ENCODE data around the gene ZNF141.

ZNF141 gene

DNA sequence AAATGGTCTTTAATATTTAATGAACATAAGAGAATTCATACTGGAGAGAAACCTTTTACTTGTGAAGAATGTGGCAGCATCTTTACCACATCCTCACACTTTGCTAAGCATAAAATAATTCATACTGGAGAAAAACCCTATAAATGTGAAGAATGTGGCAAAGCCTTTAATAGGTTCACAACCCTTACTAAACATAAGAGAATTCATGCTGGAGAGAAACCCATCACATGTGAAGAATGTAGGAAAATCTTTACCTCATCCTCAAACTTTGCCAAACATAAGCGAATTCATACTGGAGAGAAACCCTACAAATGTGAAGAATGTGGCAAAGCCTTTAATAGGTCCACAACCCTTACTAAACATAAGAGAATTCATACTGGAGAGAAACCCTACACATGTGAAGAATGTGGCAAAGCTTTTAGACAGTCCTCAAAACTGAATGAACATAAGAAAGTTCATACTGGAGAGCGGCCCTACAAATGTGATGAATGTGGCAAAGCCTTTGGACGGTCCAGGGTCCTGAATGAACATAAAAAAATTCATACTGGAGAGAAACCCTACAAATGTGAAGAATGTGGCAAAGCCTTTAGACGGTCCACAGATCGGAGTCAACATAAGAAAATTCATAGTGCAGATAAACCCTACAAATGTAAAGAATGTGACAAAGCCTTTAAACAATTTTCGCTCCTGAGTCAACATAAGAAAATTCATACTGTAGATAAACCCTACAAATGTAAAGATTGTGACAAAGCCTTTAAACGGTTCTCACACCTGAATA lies 35.6 kb downstream of the ZNF141 start:
- H3K27ac Mint-ChIP-seq, result no peak overlapping the region
- TF ChIP-seq, protein P1, sequence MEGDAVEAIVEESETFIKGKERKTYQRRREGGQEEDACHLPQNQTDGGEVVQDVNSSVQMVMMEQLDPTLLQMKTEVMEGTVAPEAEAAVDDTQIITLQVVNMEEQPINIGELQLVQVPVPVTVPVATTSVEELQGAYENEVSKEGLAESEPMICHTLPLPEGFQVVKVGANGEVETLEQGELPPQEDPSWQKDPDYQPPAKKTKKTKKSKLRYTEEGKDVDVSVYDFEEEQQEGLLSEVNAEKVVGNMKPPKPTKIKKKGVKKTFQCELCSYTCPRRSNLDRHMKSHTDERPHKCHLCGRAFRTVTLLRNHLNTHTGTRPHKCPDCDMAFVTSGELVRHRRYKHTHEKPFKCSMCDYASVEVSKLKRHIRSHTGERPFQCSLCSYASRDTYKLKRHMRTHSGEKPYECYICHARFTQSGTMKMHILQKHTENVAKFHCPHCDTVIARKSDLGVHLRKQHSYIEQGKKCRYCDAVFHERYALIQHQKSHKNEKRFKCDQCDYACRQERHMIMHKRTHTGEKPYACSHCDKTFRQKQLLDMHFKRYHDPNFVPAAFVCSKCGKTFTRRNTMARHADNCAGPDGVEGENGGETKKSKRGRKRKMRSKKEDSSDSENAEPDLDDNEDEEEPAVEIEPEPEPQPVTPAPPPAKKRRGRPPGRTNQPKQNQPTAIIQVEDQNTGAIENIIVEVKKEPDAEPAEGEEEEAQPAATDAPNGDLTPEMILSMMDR (IDR thresholded peaks at IDR 0.05), result no peak
- H3K36me3 Mint-ChIP-seq (ENCODE audit: low read depth), result peaks cover 100% of the 10 kb centered on the region
- no peaks in the 10 kb centered on the region for H3K27me3 Mint-ChIP-seq (ENCODE audit: low read depth, poor library complexity)
- no peak for DNase-seq
- no peak overlapping the region for H3K4me3 Mint-ChIP-seq
- peaks cover 100% of the 10 kb centered on the region for H3K9me3 Mint-ChIP-seq
- no peaks in the 10 kb centered on the region for H3K4me1 Mint-ChIP-seq

DNA sequence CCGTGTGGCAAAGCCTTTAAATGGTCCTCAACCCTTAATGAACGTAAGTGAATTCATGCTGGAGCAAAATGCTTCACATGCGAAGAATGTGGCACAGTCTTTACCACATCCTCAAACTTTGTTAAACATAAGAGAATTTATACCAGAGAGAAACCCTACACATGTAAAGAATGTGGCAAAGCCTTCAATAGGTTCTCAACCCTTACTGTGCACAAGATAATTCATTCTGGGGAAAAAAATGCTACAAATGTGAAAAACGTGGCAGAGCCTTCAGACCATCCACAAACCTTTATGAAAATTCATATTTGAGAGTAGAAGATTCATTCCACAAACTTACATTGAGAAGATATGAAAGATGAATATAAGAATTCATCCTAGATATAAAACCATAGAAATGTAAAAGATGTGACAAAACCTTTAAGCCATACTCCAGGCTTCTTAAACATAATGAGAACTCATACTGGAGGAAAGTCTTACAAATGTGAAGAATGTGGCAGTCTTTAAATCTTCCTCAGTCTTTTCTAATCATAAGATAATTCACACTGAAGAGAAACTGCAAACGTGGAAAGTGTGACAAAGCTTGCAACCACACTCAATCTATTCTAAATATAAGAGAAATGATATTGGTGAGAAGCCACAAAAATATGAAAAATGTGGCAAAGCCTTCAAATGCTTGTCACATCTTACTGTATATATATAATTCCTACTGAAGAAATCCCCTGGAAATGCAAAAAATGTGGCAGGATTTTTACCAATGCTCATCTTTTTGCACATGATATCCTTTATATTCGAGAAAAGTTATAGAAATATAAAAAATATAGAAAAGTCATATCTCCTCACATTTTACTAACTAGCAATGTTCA lies 36.9 kb downstream of the ZNF141 start:
- H3K27me3 Mint-ChIP-seq (ENCODE audit: low read depth, poor library complexity), result no peaks in the 10 kb centered on the region
- H3K9me3 Mint-ChIP-seq, result peaks cover 100% of the 10 kb centered on the region
- H3K4me3 Mint-ChIP-seq, result no peak overlapping the region
- no peak overlapping the region for H3K27ac Mint-ChIP-seq
- H3K4me1 Mint-ChIP-seq, result no peaks in the 10 kb centered on the region
- no peak for DNase-seq
- TF ChIP-seq, protein P1 (IDR thresholded peaks at IDR 0.05), result no peak
- H3K36me3 Mint-ChIP-seq (ENCODE audit: low read depth), result peaks cover 99% of the 10 kb centered on the region

DNA sequence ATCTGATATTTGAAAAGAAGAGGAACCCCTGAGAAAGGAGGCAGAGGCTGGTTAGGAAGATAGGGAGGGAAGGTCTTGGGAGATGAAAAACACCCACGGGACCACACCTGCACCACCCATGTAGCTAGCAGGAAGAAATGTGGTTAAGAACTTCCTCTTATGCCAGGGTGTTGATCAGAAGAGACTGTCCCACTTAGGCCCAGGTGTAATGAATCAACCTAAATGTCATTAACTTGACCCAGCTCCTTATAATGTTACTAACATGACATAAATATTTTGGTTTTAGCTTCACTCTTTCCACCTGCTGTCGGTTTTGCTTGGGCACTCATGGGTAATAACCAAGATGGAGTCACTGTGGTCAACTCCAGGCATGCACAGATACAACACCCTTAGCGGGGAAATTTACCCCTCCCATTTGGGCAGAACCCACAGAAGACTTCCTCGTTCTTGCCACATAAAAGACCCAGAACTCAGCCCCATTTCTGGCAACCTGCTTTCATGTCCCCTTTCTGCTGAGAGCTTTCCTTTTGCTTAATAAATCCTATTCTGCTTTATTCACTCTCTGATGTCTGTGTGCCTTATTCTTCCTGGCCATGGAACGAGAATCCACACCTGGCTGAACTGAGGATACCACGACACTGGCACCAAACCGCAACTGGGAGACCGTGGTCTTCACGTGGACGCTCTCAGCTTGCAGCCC lies 46.8 kb downstream of the ZNF141 start:
- DNase-seq, result no peak
- H3K27ac Mint-ChIP-seq, result no peak overlapping the region
- TF ChIP-seq, protein P1 (IDR thresholded peaks at IDR 0.05), result no peak
- no peak overlapping the region for H3K4me3 Mint-ChIP-seq
- no peaks in the 10 kb centered on the region for H3K4me1 Mint-ChIP-seq
- H3K9me3 Mint-ChIP-seq, result peaks cover 92% of the 10 kb centered on the region
- H3K27me3 Mint-ChIP-seq (ENCODE audit: low read depth, poor library complexity), result peaks cover 9% of the 10 kb centered on the region
- H3K36me3 Mint-ChIP-seq (ENCODE audit: low read depth), result peaks cover 34% of the 10 kb centered on the region

DNA sequence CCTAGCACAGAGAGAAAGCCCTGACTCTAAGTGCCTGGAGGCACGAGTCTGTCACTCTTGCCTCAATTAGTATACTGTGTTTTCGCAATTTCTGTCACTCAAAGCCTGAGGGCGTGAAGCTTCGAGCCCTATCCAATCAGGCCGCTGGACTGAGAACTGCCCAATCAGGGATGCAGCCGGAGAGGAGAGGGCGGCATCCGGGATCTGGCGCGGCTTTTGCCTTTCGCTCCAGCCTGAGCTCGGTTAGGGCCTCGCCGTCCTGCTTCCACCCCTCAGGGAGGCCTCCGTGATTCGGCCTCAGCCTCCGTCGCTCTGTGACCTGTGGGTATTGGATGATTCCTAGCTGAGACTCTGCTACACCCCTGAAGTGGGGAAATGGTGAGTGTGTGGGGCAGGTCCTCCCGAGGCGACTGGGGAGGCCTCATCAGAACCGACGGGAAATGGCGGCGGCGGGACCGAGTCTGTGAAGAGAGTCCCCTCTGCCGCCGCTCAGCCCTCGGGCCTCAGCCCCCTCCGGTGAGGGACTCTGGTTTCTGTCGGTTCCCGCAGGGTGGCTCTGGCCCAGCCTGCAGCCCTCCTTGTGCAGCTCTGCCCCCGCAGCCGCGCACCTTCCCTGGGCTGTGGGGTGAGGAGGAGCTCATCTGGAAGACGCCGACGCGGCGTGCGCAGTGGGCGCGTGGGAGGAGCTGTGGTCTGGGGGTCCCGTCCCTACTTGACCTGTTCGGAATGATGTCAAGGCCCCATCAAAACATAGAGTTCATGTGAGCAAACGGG lies 48.5 kb downstream of the ZNF141 start:
- Mint-ChIP-seq H3K36me3 (ENCODE audit: low read depth) (peaks cover 22% of the 10 kb centered on the region), H3K27ac (no peak overlapping the region), H3K27me3 (ENCODE audit: low read depth, poor library complexity) (peaks cover 9% of the 10 kb centered on the region), H3K4me1 (no peaks in the 10 kb centered on the region), H3K9me3 (peaks cover 94% of the 10 kb centered on the region), H3K4me3 (no peak overlapping the region)
- TF ChIP-seq, protein P1 (IDR thresholded peaks at IDR 0.05), result no peak
- DNase-seq, result no peak

DNA sequence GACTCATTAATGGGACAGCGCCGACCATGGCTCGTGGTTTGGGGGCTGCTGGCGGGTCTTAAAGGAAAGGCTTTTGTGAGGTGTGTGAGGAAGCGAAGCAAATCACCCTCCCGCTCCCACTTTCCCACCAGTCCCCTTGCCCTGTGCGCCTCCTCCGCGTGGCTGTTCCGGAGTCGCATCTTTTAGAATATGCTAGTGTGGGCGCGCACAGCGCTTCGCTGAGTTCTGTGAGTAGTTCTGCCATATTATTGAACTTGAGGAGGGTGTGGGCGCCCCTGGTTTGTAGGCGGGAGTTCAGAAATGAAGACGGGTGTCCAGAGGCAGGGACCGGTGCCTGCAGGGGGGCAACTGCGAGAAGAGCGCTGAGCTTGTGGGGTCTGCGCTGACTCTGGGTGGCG lies 49.1 kb downstream of the ZNF141 start:
- Mint-ChIP-seq H3K27ac (no peak overlapping the region), H3K4me3 (no peak overlapping the region), H3K4me1 (no peaks in the 10 kb centered on the region), H3K9me3 (peaks cover 95% of the 10 kb centered on the region), H3K36me3 (ENCODE audit: low read depth) (peaks cover 22% of the 10 kb centered on the region), H3K27me3 (ENCODE audit: low read depth, poor library complexity) (peaks cover 6% of the 10 kb centered on the region)
- TF ChIP-seq, protein P1 (IDR thresholded peaks at IDR 0.05), result no peak
- DNase-seq, result no peak
